Measurements from ENCODE around the gene SLC39A13.

- TF ChIP-seq CTCF (IDR thresholded peaks at IDR 0.05; ENCODE audit: insufficient read depth, low read length, poor library complexity, severe bottlenecking), result no peak
- TF ChIP-seq EZH2phosphoT487 (conservative IDR thresholded peaks at IDR 0.05; ENCODE audit: low read length), result no peak
These were observed 19.5 kb upstream of the SLC39A13 start for GRCh38 chr11:47388697-47389576.

All from SU-DHL-6 (cell line).